ENCODE results near the gene ARHGEF28.

Gene ARHGEF28

DNA sequence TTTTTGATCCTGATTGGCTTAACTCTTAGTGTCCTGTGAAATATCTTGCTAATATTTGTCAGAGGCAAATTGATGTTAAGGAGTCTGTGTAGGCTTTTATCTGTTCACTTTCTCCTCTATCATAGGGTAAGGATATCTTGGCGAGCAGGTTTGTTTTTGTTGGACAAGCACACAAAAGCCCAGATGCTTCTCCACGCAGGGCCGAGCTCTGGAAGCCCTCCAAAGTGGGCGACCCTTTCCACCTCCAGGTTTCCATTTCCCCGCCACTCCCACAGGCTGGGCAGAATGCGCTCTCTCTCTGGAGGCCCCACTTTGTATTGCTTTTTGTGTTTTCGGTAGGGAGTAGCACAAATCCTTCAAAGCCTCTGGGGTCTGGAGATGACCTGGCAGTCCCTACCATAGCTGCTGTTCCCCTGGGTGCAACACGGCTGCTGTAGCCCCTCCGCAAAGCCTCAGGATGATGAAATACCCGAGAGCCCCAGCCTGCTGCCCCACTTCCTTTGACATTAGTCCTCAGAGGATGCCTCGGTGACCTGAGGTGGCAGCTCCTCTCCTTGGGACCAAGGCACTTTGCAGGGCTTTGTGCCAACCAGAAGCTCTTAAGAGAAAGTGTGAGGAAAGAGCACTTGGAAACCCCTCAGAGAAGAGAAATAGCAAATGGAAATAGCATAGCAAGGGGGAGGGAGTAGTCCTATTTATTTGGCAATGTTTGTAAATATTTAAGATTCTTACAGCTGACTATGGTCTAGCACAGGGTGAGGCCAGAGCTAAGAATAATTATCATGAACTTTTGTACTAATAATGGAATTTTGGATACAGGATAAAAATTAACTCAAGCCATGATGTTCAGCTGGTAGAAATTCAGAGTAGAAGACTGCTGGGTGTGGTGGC, 122.8 kb downstream of the ARHGEF28 start:
- DNase-seq (ENCODE audit: low read depth) = no peak
- TF ChIP-seq, protein P1, sequence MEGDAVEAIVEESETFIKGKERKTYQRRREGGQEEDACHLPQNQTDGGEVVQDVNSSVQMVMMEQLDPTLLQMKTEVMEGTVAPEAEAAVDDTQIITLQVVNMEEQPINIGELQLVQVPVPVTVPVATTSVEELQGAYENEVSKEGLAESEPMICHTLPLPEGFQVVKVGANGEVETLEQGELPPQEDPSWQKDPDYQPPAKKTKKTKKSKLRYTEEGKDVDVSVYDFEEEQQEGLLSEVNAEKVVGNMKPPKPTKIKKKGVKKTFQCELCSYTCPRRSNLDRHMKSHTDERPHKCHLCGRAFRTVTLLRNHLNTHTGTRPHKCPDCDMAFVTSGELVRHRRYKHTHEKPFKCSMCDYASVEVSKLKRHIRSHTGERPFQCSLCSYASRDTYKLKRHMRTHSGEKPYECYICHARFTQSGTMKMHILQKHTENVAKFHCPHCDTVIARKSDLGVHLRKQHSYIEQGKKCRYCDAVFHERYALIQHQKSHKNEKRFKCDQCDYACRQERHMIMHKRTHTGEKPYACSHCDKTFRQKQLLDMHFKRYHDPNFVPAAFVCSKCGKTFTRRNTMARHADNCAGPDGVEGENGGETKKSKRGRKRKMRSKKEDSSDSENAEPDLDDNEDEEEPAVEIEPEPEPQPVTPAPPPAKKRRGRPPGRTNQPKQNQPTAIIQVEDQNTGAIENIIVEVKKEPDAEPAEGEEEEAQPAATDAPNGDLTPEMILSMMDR (conservative IDR thresholded peaks at IDR 0.05; ENCODE audit: low read depth, low read length) = no peak
- H3K4me3 ChIP-seq (ENCODE audit: low read length) = no peak overlapping the region

DNA sequence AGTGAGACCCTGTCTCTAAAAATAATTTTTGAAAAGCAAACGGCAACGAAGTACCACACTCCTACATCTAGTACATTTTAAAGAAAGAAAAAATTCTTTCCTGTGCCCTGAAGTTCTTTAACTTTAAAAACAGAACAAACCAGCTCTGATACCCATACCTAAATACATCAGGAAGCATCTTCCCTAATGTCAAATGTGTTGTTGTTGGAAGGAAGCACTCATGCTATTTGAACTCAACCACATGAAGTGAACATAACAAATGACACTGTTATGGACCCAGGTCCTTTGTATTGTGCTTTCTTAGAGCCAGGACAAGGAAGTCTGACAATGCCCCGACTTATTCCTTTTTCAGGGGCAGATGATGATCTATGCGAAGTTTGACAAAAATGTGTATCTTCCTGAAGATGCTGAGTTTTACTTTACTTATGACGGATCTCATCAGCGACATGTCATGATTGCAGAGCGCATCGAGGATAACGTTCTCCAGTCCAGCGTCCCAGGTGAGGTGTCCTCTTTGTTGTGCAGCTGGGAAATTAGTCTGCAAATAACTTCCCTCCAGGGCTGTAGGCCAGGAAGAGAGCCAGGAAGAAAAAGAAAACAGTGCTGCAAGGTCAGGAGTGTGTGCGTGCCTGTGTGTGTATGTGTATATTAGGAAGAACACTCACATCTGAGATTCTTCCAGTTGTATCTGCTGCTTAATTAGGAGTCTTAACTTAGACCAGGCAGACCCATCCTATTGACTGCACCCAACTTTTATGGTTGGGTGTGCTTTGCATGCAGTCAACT, 123.7 kb downstream of the ARHGEF28 start:
- H3K4me3 ChIP-seq (ENCODE audit: low read length) = no peak overlapping the region
- DNase-seq (ENCODE audit: low read depth) = no peak
- TF ChIP-seq, protein P1 (conservative IDR thresholded peaks at IDR 0.05; ENCODE audit: low read depth, low read length) = no peak

DNA sequence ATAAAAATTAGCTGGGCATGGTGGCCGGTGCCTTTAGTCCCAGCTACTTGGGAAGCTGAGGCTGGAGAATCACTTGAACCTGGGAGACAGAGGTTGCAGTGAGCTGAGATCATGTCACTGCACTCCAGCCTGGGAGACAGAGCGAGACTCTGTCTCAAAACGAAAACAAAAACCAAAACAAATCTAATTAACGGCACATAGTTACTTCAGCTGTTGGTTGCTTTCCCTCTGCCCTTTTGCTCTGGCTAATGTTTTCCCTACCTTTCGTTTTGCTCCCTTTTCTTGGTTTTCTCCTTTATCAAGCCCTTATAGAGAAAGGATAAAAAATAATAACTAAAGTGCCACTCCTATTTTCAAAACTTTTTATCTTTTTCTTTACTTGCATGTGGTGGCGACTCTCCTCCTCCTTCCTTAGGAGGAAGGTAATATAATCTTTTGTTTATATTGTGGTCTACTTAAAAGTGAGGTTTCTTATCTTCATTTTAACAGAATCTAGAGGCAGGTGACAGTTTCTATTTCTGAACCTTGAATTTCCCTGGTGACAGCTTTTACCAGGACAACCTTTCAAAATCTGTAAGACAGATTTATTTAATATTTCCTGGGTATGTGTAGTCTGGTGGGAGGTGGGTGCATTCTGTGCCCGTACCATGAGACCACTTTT, 125.4 kb downstream of the ARHGEF28 start:
- DNase-seq (ENCODE audit: low read depth) = no peak
- no peak overlapping the region for H3K4me3 ChIP-seq (ENCODE audit: low read length)
- TF ChIP-seq, protein P1 (conservative IDR thresholded peaks at IDR 0.05; ENCODE audit: low read depth, low read length) = no peak

DNA sequence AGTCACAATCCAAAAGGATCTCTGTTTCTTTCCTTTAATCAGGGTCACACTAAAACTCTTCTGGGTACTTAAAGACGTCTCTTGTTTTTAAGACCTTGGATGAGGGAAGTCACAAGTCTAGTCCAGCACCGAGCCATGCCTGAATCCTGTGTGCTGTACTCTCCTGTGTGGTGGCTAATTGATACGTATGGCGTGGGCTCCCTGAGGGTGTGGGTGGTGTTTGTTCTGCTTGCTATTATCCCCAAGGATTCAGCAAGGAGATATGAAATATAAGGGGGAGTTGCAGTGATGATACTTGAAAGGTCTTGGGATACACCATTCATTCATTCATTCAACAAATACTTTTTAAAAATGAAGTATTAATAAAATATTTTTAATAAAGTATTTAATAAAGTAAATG, 128.3 kb downstream of the ARHGEF28 start:
- TF ChIP-seq, protein P1 (conservative IDR thresholded peaks at IDR 0.05; ENCODE audit: low read depth, low read length) = no peak
- H3K4me3 ChIP-seq (ENCODE audit: low read length) = no peak overlapping the region
- no peak for DNase-seq (ENCODE audit: low read depth)

DNA sequence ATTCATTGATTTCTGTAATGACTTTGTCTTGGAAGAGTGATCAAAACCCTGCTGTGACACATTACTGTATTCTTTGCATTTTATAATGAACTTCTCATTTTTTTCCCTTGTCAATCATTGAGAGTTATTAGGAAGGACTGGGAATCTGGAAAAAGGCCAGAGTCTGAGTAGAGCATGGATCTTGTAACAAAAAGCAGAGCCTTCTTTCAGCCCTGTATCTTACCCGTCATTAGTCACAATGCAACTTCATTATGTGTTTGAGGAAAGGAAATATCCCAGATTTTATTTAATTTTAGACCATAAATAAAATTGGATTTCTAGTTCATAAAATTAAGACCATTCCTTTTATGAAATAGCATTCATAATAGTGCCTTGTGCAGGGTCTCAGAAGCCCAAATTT, 131.4 kb downstream of the ARHGEF28 start:
- no peak overlapping the region for H3K4me3 ChIP-seq (ENCODE audit: low read length)
- TF ChIP-seq, protein P1 (conservative IDR thresholded peaks at IDR 0.05; ENCODE audit: low read depth, low read length) = no peak
- no peak for DNase-seq (ENCODE audit: low read depth)

DNA sequence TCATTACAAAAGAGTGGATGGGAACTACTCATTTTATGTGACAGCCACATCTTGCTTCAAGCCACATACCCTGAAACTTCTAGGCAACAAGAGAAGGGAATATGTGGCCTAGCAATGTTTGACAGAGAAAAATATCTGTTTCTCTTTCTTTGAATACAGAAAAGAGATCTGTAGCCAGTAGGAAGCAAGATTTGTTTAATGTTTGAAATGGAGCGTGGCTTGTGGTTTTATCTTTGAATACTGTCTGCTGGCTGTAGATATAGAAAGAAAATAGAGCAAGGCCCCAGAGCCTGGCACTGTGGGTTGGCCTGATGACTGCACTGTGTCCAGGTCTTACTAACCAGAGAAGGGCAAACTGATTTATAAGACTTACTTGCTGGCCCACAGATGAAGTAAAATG, 133.8 kb downstream of the ARHGEF28 start:
- no peak overlapping the region for H3K4me3 ChIP-seq (ENCODE audit: low read length)
- TF ChIP-seq, protein P1 (conservative IDR thresholded peaks at IDR 0.05; ENCODE audit: low read depth, low read length) = no peak
- no peak for DNase-seq (ENCODE audit: low read depth)
